HG03095 (cell line): ENCODE data around the gene TTC21A.
"Not testable (repeated sequence)": the region's sequence is repeated elsewhere in the genome, so short reads cannot be mapped to it uniquely, and the experiment has no call there.

Source experiments
- ATAC-seq: cut with Tn5 transposase; IDR thresholded peaks from one replicate; pipeline ENCODE4 v1.9.1; 2021; ENCODE audit warnings: moderate library complexity; ENCODE audit not compliant: unreplicated experiment

TTC21A gene, protein sequence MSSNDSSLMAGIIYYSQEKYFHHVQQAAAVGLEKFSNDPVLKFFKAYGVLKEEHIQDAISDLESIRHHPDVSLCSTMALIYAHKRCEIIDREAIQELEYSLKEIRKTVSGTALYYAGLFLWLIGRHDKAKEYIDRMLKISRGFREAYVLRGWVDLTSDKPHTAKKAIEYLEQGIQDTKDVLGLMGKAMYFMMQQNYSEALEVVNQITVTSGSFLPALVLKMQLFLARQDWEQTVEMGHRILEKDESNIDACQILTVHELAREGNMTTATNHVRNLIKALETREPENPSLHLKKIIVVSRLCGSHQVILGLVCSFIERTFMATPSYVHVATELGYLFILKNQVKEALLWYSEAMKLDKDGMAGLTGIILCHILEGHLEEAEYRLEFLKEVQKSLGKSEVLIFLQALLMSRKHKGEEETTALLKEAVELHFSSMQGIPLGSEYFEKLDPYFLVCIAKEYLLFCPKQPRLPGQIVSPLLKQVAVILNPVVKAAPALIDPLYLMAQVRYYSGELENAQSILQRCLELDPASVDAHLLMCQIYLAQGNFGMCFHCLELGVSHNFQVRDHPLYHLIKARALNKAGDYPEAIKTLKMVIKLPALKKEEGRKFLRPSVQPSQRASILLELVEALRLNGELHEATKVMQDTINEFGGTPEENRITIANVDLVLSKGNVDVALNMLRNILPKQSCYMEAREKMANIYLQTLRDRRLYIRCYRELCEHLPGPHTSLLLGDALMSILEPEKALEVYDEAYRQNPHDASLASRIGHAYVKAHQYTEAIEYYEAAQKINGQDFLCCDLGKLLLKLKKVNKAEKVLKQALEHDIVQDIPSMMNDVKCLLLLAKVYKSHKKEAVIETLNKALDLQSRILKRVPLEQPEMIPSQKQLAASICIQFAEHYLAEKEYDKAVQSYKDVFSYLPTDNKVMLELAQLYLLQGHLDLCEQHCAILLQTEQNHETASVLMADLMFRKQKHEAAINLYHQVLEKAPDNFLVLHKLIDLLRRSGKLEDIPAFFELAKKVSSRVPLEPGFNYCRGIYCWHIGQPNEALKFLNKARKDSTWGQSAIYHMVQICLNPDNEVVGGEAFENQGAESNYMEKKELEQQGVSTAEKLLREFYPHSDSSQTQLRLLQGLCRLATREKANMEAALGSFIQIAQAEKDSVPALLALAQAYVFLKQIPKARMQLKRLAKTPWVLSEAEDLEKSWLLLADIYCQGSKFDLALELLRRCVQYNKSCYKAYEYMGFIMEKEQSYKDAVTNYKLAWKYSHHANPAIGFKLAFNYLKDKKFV (N-terminal part only)

DNA sequence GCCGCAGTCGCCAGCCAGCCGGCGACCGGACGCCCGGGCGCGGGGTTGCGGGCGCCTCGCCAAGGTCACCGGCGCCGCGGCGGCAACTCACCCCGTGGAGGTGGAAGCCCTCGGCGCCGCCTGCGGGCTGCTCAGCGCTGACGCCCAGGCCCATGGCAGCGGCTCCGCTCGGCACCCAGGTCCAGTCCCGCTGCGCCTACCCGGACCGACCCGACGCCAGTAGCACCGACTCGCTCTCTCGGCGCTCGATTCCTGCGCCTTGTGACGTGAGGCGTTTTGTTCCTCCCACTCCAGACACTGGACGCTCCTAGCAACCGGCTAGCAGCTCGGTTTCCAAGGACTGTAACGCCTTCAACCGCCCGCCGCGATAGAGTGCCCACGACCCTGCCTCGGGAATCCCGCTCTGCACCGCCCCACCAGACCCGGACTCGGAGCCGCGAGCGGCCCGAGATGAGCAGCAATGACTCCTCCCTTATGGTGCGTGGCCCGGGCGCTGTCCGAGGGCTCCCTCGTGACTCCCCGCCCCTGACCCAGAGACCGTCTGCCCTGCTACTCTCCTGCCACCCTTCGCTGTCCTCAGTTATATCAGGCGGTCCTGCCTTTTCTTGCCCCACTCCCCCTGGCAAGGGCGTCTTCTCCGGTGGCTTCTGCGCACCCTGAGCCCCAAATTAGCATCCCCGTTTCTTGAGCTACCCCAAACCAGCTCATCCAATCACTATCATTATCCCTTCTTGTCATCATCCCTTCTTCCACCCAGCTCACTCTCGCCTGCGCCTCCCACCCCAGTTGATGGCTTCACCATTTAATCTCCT, at the start of gene TTC21A, which contains the start of gene GORASP1:
Gene TTC21A, plus strand, starts transcription at position 293 of the 812 bp plus-strand sequence. Its CDS starts 158 bp downstream, at position 451.
Gene GORASP1, minus strand, starts transcription at position 240 of the 812 bp plus-strand sequence. Its CDS starts 86 bp downstream, at position 154.
- peak; percentile 50 for ATAC-seq

DNA sequence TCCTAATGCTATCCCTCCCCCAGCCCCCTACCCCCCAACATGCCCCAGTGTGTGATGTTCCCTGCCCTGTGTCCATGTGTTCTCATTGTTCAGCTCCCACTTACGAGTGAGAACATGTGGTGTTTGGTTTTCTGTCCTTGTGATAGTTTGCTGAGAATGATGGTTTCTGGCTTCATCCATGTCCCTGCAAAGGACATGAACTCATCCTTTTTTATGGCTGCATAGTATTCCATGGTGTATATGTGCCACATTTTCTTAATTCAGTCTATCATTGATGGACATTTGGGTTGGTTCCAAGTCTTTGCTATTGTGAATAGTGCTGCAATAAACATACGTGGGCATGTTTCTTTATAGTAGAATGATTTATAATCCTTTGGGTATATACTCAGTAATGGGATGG, 46.3 kb upstream of the TTC21A start:
- ATAC-seq, result not testable (repeated sequence)

DNA sequence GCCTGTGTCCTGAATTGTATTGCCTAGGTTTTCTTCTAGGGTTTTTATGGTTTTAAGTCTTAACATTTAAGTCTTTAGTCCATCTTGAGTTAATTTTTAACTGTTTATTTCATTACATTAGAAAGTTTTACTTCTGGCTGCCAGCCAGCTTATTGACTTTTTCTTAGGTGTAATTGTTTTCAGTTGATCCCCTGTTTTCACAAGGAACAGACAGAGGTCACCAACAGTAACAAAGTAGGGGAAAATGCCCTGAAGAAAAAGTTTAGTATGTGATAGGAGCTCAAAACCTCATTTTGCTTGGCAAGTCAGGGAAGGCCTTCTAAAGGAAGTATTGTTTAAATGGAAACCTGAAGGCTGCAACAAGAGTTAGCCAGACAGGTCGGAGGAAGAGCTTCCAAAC, 45.3 kb upstream of the TTC21A start:
- no peak for ATAC-seq

DNA sequence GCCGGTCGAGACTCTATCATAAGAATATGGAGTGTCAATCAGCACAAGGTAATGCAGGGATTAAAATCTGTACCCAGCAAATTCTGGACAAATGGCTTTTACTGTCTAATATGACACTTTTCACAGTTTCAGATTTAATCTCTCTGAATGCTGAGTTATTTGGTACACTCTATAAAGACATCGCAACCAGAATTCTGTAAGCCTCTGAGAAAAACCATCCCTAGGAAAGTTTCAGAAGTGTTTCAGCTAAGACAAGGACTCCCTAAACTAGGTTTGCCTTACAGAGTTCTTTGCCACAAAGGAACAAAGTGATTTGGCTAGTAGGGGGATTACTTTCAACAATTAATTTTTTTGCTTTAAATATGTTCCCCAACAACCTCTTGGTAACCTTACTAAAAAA, 44.3 kb upstream of the TTC21A start:
- ATAC-seq, result no peak

DNA sequence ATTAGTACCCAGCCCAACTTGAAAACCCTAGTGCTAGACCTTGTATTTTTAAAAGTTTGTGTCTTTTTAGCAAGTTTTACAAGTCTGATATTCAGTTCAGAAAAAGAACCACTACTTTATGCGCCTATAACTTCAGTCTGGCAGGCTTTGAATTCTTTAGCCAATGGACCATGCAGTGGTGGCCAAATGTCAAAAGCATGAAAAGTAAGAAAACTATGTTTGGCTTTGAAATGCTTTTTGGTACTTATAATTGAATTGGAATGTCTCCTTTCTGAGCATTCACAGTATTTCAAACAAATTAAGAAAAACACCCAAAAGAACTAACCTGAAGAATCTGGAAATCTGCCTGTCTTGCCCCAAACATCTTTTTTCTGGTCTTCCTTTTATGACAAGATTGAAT, 42.8 kb upstream of the TTC21A start:
- ATAC-seq, result no peak

DNA sequence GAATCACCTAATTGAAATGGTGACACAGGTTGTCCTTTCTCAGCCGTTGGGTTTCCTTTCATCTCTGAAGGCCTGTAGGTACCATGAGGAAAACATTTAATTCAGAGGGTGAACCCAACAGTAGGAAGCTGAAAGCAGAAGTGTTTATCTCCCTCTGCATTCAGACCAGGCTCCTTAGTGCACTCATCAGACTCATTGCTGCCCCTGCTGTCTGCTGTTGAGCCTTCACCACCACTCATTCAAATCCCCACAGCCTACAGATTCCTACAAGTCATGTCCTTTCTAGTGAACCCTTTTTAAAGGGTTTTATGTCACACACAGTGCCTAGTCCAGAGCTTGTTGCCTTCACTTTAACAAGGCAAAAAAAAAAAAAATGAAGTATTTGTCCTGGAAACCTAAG, 42.3 kb upstream of the TTC21A start:
- ATAC-seq, result peak; percentile 97

DNA sequence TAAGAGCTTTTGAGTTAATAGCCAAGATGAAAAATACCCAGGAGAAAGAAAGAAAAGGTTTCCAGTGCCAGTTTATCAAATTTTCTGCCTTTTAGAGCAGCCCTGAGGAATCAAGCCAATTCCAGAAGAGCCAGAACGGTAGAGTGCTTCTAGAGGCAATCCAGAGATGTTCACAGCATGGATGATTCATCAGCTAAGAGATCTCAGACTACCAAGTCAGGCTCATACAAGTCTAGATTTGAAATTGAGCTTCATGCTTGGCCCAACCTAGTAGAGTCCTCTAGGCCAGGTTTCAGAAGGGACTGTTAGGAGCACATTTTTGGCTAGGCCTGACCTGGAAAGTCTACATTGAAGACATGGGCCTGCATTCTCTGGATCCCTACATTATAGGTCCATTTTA, 40.2 kb upstream of the TTC21A start:
- ATAC-seq, result no peak

DNA sequence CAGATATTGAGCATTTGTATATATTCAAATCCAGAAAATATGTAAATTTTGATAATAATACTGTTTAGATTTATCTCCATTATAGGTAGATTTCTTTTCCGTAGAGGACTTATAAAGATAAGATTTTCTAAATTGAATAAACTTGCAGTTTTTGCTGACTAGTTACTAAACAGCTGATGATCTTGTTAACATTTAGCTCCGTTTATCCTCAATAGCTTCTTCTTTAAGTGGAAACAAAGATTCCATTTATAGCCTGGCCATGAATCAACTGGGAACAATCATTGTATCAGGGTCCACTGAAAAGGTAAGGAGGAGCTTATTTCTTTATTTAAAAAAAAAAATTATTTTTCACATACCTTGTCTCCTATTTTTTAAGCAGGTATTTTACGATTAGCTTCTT, 38.9 kb upstream of the TTC21A start:
- ATAC-seq, result no peak

DNA sequence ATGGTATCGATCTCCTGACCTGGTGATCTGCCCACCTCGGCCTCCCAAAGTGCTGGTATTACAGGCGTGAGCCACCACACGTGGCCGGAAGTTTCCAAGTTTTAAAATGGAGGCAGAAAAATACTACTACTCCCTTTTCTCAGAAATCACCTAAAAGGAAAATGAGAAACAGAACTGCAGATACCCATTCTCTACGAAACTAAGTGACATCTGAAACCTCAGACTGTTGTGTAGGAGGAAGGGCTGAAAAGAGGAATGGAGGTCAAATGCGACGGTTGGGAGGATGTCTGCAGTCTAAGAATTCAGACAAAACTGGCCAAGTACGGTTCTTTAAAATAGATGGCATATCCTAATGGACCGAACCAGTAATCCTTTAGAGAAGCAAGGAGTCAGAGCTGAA, 31.6 kb upstream of the TTC21A start:
- peak; percentile 55 for ATAC-seq

DNA sequence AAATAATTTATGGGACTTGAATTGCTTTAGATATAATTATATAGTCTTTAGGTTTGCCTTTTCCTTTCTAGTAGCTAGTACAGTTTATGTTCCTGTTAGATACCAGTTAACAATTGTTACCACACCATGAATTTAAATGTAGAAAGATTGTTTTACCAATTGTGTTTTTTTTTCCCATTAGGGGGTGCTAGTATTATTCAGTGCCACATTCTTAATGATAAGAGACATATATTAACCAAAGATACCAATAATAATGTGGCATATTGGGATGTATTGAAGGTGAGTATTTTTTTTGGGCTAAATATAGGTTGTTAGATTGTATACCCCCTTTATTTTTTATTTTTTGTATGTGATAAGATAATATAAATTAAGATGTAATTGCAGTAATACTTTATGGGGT, 27.9 kb upstream of the TTC21A start:
- ATAC-seq, result no peak

DNA sequence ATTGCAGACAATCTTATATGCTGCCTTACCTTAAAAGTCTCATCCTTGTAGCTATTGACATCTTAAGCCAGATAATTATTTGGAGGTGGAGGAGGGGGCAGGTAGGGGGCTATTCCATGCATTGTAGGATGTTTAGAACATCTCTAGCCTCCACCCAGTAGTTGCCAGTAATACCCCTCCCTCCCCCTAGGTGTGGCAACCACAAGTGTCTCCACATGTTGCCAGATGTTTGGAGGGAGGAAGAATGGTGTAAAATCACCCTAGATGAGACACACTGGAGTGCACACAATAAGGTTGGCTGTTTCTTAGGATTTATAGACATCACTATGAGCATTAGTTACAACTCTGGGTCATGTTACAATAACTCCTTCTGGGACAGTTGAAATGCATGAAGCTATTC, 27.5 kb upstream of the TTC21A start:
- ATAC-seq, result no peak

DNA sequence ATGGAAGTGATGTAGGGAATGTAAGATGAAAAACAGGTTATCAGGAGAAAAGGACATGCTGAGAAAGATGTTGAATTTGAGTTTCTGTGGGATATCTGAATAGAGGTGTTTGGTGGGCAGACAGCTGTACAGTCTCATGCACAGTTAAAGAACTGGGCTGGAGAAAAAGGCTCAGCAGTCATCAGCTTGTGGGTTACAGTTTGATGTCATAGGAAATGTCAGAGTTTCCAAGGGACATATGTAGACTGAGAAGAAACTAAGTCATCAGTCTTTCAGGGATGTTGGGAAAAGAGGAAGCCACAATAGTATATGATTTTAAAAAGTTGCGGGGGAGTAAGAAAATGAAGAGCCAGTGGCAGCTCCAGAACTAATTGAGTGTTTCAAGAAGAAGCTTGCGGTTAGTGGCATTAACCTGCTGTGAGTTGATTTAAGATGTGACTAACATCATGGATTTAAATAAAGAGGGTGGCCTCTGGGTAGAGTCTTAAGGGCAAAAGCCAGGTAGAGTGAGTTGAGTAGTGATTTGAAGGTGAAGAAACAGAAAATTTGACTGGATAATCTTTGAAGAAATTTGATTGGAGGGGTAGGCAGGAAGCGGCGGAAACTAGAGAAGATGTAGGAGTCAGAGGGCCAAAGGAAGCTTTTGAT, 24.7 kb upstream of the TTC21A start:
- no peak for ATAC-seq

DNA sequence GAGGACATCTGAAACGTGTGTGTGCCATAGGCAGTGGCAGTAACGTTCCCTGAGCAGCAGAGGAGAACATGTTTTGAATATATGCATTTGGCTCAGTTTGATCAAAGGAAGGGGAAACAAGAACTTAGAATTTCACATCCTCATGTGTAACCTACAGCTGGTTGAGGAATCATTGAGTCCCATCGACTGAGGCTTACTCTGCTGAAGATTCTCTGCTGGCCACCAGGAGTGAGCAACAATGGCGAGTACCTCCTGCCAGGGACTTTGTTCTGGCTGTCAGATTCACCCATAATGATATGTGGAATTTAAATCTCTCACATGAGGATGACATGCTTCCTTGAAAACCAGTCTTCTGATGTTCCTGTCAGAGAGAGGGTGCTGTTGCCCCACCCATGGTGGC, 21.3 kb upstream of the TTC21A start:
- peak; percentile 72 for ATAC-seq

DNA sequence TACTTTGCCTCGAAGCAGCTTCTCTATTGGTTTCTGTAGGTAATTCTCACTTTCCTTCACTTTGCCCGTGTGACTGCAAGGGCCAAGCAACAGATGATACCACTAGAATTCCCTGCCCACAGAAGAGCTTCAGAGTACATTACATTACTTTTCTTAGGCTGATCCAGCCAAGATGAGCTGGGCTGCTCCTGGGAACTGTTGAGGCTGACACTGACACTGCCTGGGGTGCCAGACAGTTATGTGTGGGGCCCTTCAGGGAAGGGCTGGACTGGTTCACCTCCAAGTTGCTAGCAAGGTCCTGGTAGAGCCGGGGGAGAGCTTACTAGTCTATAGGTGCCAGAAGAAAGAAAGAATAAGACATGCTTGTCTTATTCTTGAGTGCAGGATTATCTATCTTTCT, 19.0 kb upstream of the TTC21A start:
- ATAC-seq, result no peak

DNA sequence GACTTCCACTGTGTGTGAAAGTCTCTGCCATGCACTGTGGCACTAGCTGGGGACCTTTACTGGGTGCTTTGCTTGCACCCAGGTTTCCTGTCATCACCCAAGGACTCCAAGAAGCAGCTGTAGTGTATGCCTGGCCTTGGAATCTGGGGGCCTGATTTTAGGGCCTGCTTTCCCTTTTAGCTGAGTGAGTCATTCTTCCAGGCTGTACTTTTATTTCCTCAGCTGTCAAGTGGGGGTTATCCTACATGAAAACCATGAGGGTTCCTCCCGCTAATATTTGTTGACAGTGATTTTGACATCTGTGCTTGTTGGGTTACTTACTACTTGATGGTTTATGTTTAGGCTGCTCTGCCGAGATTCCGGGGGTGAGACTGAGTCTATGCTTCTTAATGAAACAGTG, 18.6 kb upstream of the TTC21A start:
- ATAC-seq, result no peak

DNA sequence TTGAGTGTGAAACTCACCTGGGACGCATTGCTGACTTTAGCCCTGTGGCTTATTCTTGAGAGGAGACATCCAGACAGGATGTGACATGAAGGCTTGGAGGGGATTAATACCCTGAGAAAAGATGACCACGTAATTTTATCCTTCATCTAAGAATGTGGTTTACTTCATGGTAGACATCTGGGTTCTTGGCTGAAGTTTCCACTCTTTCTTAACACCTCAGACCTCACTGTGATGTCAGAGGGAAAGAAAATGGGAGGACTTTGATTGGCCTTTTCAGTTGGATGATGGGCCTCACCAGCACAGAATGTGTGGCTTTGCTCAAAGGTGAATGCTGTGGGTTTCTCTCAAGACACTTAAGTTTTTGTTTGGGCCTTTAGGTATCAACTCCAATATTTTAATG, 16.6 kb upstream of the TTC21A start:
- no peak for ATAC-seq

DNA sequence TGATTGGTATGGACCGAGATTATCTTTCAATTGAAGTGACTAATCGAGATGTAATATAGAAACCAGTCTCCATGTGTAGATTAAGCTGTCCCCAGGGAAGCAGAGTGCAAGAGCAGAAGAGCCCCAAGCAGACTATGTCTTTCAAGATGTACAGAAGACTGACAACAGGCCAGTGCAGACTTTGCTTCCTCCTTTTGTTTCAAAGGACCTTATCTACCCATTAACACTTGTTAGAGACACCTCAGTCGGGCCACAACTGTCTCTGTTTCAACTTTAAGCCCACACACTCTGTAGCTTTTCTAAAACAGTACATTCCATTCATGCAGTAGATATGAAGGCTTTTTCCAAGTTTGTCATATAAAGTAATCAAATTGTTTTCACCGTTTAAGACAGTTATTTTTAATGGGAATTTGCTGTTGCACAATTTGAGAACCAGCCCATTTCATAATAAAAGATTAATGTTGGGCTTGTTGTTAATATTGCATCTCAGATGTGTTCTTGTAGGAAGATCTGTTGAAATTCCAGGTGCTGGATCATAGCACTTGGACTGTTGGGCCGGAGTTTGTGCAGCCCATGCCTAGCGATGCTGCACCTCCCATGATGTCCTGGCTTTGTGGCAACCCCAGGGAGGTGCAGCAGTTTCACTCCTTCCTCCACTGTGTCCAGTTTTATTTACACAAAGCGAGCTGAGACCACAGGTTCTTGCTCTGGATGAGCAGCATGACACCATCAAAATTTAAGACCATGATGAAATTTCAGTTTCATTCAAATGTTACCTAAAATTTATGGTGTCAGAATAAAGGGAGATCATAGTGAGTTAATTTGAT, 12.4 kb upstream of the TTC21A start:
- ATAC-seq, result no peak

DNA sequence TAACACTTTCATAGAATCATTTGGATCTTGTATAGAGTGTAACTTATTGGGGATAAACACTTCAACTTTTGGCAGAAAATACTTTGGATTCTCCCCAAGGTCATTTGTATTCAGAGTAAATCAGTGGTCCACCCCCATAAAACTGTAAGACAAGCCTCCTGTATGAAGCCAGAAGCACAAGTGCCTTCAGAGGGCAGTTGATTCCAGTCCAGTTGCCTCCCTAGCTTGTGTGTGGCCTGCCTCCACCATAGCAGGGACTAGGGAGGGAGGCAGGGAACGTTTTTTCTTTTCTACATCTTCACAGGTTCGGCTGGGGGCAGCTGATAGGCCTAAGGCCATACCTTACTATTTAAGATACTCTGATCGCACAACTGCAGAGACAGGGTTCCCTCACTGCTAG, 11.7 kb upstream of the TTC21A start:
- ATAC-seq, result no peak

DNA sequence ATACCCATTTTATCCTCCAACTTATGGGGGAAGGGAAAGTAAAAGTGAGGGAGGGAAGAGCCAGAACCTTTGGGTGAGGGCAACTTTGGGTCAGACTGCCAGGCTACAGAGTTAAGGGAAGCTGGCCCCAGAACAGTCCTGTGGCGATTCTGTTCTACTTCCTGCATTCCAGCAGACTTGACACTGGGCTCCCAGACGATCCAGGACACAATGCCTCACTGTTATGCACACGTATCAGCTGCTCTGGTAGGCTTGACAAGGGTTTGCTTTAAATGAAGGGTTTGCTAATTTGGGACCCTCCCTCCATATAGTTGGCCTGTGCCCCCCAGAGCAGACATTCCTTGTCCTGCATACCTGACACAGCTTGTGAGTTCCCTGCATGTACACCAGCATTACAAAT, 10.7 kb upstream of the TTC21A start:
- ATAC-seq, result no peak
